Neural cell (in vitro differentiated cells): Measurements from ENCODE around the gene ACBD3.

ENCODE experiments used
- EZH2 ChIP-seq: fragments of 200-600, 300-800 bp; shearing (Covaris generic), sonication (generic); IDR thresholded peaks from 2 replicates; pipeline ENCODE4 v1.6.1; 2014; ENCODE audit warnings: antibody characterized with exemption, low read length, borderline replicate concordance, mild to moderate bottlenecking; ENCODE audit not compliant: insufficient read depth, poor library complexity, severe bottlenecking
- POLR2AphosphoS5 ChIP-seq: IDR thresholded peaks from 2 replicates; pipeline ENCODE4 v1.6.1; 2012
- RAD21 ChIP-seq: fragments of 450-650 bp; conservative IDR thresholded peaks from 2 replicates; pipeline ENCODE4 v1.6.1; 2014; ENCODE audit warnings: antibody characterized with exemption, mild to moderate bottlenecking, moderate library complexity
- SMC3 ChIP-seq: fragments of 450-650 bp; conservative IDR thresholded peaks from 2 replicates; pipeline ENCODE4 v1.6.1; 2014; ENCODE audit warnings: antibody characterized with exemption, mild to moderate bottlenecking, moderate library complexity; ENCODE audit not compliant: poor library complexity
- TAF1 ChIP-seq: IDR thresholded peaks from 2 replicates; pipeline ENCODE4 v1.6.1; 2012; ENCODE audit warnings: low read depth
- TF ChIP-seq, protein P1 (sequence below): fragments of 450-650 bp; IDR thresholded peaks from 2 replicates; pipeline ENCODE4 v1.5.1; 2014; ENCODE audit warnings: antibody characterized with exemption, mild to moderate bottlenecking, moderate library complexity; ENCODE audit not compliant: poor library complexity, severe bottlenecking
- TF ChIP-seq, protein P2 (sequence below): IDR thresholded peaks from 2 replicates; pipeline ENCODE4 v1.6.1; 2012; ENCODE audit warnings: borderline replicate concordance

DNA sequence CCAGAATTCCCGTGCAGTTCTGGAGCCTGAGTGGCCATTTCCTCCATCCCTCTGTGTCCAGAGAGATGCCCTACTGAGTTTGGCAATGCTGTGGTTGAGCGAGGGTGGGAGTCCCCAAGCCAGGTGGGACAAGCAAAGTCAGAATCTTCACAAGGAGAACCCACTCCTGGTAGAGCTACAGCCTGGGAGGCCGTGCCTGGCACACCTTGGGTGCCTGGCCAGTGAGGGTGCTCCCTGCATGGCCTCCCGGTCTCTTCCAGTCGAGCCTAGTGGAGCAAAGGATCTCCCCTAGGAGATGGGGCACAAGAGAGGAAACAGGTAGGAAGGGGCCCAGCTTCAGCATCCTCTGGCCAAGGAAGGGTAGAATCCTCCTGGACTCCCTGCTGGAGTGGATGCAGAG, 66.1 kb downstream of the ACBD3 start:
- TF ChIP-seq RAD21 = no peak
- TF ChIP-seq, protein P1, sequence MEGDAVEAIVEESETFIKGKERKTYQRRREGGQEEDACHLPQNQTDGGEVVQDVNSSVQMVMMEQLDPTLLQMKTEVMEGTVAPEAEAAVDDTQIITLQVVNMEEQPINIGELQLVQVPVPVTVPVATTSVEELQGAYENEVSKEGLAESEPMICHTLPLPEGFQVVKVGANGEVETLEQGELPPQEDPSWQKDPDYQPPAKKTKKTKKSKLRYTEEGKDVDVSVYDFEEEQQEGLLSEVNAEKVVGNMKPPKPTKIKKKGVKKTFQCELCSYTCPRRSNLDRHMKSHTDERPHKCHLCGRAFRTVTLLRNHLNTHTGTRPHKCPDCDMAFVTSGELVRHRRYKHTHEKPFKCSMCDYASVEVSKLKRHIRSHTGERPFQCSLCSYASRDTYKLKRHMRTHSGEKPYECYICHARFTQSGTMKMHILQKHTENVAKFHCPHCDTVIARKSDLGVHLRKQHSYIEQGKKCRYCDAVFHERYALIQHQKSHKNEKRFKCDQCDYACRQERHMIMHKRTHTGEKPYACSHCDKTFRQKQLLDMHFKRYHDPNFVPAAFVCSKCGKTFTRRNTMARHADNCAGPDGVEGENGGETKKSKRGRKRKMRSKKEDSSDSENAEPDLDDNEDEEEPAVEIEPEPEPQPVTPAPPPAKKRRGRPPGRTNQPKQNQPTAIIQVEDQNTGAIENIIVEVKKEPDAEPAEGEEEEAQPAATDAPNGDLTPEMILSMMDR = no peak
- no peak for TF ChIP-seq TAF1
- TF ChIP-seq, protein P2, sequence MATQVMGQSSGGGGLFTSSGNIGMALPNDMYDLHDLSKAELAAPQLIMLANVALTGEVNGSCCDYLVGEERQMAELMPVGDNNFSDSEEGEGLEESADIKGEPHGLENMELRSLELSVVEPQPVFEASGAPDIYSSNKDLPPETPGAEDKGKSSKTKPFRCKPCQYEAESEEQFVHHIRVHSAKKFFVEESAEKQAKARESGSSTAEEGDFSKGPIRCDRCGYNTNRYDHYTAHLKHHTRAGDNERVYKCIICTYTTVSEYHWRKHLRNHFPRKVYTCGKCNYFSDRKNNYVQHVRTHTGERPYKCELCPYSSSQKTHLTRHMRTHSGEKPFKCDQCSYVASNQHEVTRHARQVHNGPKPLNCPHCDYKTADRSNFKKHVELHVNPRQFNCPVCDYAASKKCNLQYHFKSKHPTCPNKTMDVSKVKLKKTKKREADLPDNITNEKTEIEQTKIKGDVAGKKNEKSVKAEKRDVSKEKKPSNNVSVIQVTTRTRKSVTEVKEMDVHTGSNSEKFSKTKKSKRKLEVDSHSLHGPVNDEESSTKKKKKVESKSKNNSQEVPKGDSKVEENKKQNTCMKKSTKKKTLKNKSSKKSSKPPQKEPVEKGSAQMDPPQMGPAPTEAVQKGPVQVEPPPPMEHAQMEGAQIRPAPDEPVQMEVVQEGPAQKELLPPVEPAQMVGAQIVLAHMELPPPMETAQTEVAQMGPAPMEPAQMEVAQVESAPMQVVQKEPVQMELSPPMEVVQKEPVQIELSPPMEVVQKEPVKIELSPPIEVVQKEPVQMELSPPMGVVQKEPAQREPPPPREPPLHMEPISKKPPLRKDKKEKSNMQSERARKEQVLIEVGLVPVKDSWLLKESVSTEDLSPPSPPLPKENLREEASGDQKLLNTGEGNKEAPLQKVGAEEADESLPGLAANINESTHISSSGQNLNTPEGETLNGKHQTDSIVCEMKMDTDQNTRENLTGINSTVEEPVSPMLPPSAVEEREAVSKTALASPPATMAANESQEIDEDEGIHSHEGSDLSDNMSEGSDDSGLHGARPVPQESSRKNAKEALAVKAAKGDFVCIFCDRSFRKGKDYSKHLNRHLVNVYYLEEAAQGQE = no peak
- no peak for TF ChIP-seq POLR2AphosphoS5
- no peak for TF ChIP-seq EZH2
- TF ChIP-seq SMC3 = no peak
